SU-DHL-6 (cell line): ENCODE results near the gene HEMK1.

Experiments
- CTCF ChIP-seq: fragments of 200-600 bp; sonication (generic); IDR thresholded peaks from one replicate; pipeline ENCODE4 v1.5.1; 2017; ENCODE audit warnings: antibody characterized with exemption, mild to moderate bottlenecking, low read length, moderate library complexity; ENCODE audit not compliant: insufficient read depth, poor library complexity, severe bottlenecking
- EZH2phosphoT487 ChIP-seq: fragments of 200-600 bp; sonication (generic), shearing (Covaris generic); conservative IDR thresholded peaks from 2 replicates; pipeline ENCODE4 v1.6.1; 2018; ENCODE audit warnings: mild to moderate bottlenecking, antibody characterized with exemption, low read length, moderate library complexity, mixed read lengths

GRCh38 chr3:50607271-50608091, 38.2 kb downstream of the HEMK1 start:
- TF ChIP-seq CTCF = no peak
- no peak for TF ChIP-seq EZH2phosphoT487
